Panc1 (cell line): ENCODE results near the gene TMEM182. TPM values are rescaled to one million over a fixed set of nuclear protein-coding genes. Genes with fewer than 3 reads are reported as not detected.

ENCODE experiments used
- ATAC-seq: fragments of 200-7000 bp; cut with Tn5 transposase; 2 replicates; pipeline ENCODE4 v1.9.1; 2020; ENCODE audit warnings: mild to moderate bottlenecking, moderate library complexity
- BruUV-seq: library from RNA; stranded (reverse); fragments of 400-500 nt; replicated peaks from 2 replicates; lab custom pipeline; 2021; lab: Mats Ljungman, UMichigan
- CTCF ChIA-PET: fragments of 300-600 bp; sonication (Branson Sonifier 250); formaldehyde crosslinking; loops from one replicate; lab custom pipeline; 2022; ENCODE audit warnings: antibody characterized with exemption; lab: Charles Lee
- POLR2A ChIA-PET: fragments of 300-600 bp; sonication (Branson Sonifier 250); formaldehyde crosslinking; loops from one replicate; lab custom pipeline; 2022; ENCODE audit warnings: antibody characterized with exemption; lab: Charles Lee
- DNase-seq: peaks from one replicate; pipeline ENCODE4 v3.0.0-alpha.2; 2010; ENCODE audit warnings: low read depth, low spot score
- H3K27ac ChIP-seq: 2 replicates; pipeline ENCODE4 v1.5.1; 2011; ENCODE audit warnings: mild to moderate bottlenecking, low read length, inconsistent platforms
- H3K27me3 ChIP-seq: fragments of 200-500 bp; sonication (Bioruptor generic); 2 replicates; pipeline ENCODE4 v1.6.0; 2014; ENCODE audit warnings: low read length, inconsistent platforms; ENCODE audit not compliant: control insufficient read depth, insufficient read depth
- H3K36me3 ChIP-seq: fragments of 200-500 bp; sonication (Bioruptor generic); 2 replicates; pipeline ENCODE4 v1.5.1; 2014; ENCODE audit warnings: inconsistent platforms, mild to moderate bottlenecking, low read length, moderate library complexity; ENCODE audit not compliant: control insufficient read depth, insufficient read depth
- H3K4me1 ChIP-seq: 2 replicates; pipeline ENCODE4 v1.5.1; 2011; ENCODE audit warnings: inconsistent platforms, mild to moderate bottlenecking, low read length, moderate library complexity; ENCODE audit not compliant: control insufficient read depth, insufficient read depth
- H3K4me3 ChIP-seq, 2 experiments: 2 replicates each; pipeline ENCODE4 v1.5.1; 2011 to 2012; ENCODE audit warnings: low read depth in 2 of 2, low read length in 2 of 2, mild to moderate bottlenecking in 2 of 2, inconsistent platforms in 1 of 2, moderate library complexity in 1 of 2
- H3K9me3 ChIP-seq: fragments of 200-500 bp; sonication (Bioruptor generic); 2 replicates; pipeline ENCODE4 v1.5.1; 2014; ENCODE audit warnings: low read depth, mild to moderate bottlenecking, inconsistent platforms, low read length, moderate library complexity; ENCODE audit not compliant: control insufficient read depth, insufficient read depth
- CTCF ChIP-seq: fragments of 450-650 bp; IDR thresholded peaks from 2 replicates; pipeline ENCODE4 v1.5.1; 2017; ENCODE audit warnings: mild to moderate bottlenecking
- POLR2AphosphoS5 ChIP-seq: IDR thresholded peaks from 2 replicates; pipeline ENCODE4 v1.6.1; 2012; ENCODE audit warnings: mild to moderate bottlenecking, low read depth, low read length, moderate library complexity
- SIN3A ChIP-seq: IDR thresholded peaks from 2 replicates; pipeline ENCODE4 v1.6.1; 2012; ENCODE audit warnings: low read depth, mild to moderate bottlenecking, low read length, moderate library complexity, borderline replicate concordance; ENCODE audit not compliant: insufficient read depth
- TCF7L2 ChIP-seq: IDR thresholded peaks from 2 replicates; pipeline ENCODE4 v1.6.1; 2011; ENCODE audit warnings: mild to moderate bottlenecking, low read depth, low read length, inconsistent platforms
- in situ Hi-C: cut with HindIII; loops from 2 replicates; pipeline ENCODE4 v1.10.0; 2016; ENCODE audit warnings: low sequenced_read_pairs, low pct_unique_long_range_greater_than_20kb
- intact Hi-C: fragments of 100-400 bp; cut with micrococcal nuclease; formaldehyde crosslinking; loops from one replicate; pipeline ENCODE4 v1.10.0; 2022; ENCODE audit not compliant: unreplicated experiment
- total RNA-seq: library from RNA; stranded (reverse); gene quantifications from one replicate; pipeline ENCODE4 v1.2.1, GENCODE V29; 2021; ENCODE audit not compliant: unreplicated experiment
- TF ChIP-seq, protein P1 (sequence below), 2 experiments: IDR thresholded peaks; 2 replicates each; pipeline ENCODE4 v1.6.1; 2011 to 2012; ENCODE audit warnings: low read depth in 2 of 2, control low read depth in 1 of 2, low read length in 1 of 2, mild to moderate bottlenecking in 1 of 2, moderate library complexity in 1 of 2; ENCODE audit not compliant: insufficient read depth in 1 of 2

Gene TMEM182
- total RNA-seq, 1 experiment from 2014 or later = 6.2 TPM

GRCh38 chr2:102765061-102765460 lies 3.2 kb downstream of the TMEM182 start:
- Histone ChIP-seq H3K4me1 (no peaks in the 10 kb centered on the region), H3K27me3 (no peaks in the 10 kb centered on the region), H3K36me3 (no peaks in the 10 kb centered on the region), H3K9me3 (no peaks in the 10 kb centered on the region), H3K4me3 (no peak overlapping the region), H3K27ac (no peak overlapping the region)
- CTCF ChIA-PET = no interaction called here
- no TSS peak for BruUV-seq
- in situ Hi-C loops = no loop called here
- TF ChIP-seq, protein P1, sequence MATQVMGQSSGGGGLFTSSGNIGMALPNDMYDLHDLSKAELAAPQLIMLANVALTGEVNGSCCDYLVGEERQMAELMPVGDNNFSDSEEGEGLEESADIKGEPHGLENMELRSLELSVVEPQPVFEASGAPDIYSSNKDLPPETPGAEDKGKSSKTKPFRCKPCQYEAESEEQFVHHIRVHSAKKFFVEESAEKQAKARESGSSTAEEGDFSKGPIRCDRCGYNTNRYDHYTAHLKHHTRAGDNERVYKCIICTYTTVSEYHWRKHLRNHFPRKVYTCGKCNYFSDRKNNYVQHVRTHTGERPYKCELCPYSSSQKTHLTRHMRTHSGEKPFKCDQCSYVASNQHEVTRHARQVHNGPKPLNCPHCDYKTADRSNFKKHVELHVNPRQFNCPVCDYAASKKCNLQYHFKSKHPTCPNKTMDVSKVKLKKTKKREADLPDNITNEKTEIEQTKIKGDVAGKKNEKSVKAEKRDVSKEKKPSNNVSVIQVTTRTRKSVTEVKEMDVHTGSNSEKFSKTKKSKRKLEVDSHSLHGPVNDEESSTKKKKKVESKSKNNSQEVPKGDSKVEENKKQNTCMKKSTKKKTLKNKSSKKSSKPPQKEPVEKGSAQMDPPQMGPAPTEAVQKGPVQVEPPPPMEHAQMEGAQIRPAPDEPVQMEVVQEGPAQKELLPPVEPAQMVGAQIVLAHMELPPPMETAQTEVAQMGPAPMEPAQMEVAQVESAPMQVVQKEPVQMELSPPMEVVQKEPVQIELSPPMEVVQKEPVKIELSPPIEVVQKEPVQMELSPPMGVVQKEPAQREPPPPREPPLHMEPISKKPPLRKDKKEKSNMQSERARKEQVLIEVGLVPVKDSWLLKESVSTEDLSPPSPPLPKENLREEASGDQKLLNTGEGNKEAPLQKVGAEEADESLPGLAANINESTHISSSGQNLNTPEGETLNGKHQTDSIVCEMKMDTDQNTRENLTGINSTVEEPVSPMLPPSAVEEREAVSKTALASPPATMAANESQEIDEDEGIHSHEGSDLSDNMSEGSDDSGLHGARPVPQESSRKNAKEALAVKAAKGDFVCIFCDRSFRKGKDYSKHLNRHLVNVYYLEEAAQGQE (IDR thresholded peaks at IDR 0.05; ENCODE audit: insufficient read depth in 1 of 2, low read depth in 2 of 2, low read length in 1 of 2) = no peak
- TF ChIP-seq POLR2AphosphoS5 = no peak
- no peak for TF ChIP-seq SIN3A
- no peak for TF ChIP-seq TCF7L2
- no peak for TF ChIP-seq CTCF
- ATAC-seq = no peak
- intact Hi-C loops = no loop called here
- no peak for DNase-seq
- POLR2A ChIA-PET = interaction anchor here (0.6 kb wide), 1 partner anchor 19 kb away, joined by 4 read pairs; no protein-coding TSS in a partner anchor

GRCh38 chr2:102768253-102768652 lies 6.4 kb downstream of the TMEM182 start:
- Histone ChIP-seq H3K27ac (no peak overlapping the region), H3K36me3 (no peaks in the 10 kb centered on the region), H3K4me1 (no peaks in the 10 kb centered on the region), H3K27me3 (no peaks in the 10 kb centered on the region), H3K4me3 (no peak overlapping the region), H3K9me3 (no peaks in the 10 kb centered on the region)
- intact Hi-C loops = no loop called here
- TF ChIP-seq POLR2AphosphoS5 = no peak
- no peak for TF ChIP-seq TCF7L2
- no peak for TF ChIP-seq CTCF
- no peak for TF ChIP-seq SIN3A
- CTCF ChIA-PET = no interaction called here
- POLR2A ChIA-PET = no interaction called here
- no TSS peak for BruUV-seq
- DNase-seq = no peak
- ATAC-seq = no peak
- in situ Hi-C loops = no loop called here
